ENCODE results near the gene DLGAP4. TPM values are rescaled to one million over a fixed set of nuclear protein-coding genes. Genes with fewer than 3 reads are reported as not detected.
A peak's percentile ranks its signal among the peaks of the same experiment; 100 is the strongest.

Gene DLGAP4
- total and polyA plus RNA-seq, 2 of the 13 experiments (the other 11 are each of a cell fraction or from before 2014, with no cell fraction given): 15.2 to 26.7 TPM

DNA sequence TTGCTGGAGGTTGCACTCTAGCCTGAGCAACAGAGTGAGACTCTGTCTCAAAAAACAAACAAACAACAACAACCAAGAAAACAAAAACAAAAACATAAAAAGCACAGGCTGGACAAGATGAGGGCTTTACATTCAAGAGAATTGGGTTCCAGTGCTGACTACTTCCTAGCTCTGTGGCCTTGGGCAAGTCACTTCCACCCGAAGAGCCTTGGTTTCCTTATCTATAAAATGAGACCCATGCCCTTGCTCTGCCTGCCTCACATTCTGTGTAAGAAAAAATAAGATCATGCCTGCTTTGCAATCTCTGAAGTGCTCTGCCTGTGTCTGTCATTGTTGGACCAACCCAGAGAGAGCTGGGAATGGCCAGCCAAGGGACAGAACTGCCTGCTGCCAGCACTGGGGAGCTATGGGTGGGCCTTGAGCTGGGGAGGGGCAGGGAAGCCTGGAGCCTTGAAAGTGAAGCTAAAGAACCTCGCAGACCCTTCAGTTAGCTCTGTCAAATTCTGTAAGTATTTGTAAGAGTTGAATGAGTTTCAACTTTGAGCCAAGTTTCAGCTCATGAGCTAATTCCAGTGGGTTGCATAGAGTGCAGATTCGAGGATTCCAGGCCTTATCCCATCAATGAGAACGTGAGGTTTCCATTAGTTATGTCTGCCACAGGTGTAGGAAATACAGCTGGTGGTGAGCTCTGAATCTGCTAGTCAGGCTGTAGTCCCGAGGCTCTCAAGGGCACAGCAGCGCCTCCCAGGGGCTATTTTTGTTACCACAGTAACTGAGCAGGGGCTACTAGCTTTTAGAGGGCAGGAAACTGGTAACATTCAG lies 93.2 kb downstream of the DLGAP4 start (continued):
- no peak for TF ChIP-seq ZHX1 (CRISPR knock-in tag; IDR thresholded peaks at IDR 0.05; ENCODE audit: low read depth)
- no peak for TF ChIP-seq IKZF1 (IDR thresholded peaks at IDR 0.05)
- TF ChIP-seq SMAD1 (CRISPR knock-in tag; IDR thresholded peaks at IDR 0.05; ENCODE audit: borderline replicate concordance, low read depth): no peak
- no peak for TF ChIP-seq ZNF513 (CRISPR knock-in tag; conservative IDR thresholded peaks at IDR 0.05)
- TF ChIP-seq MEIS1 (CRISPR knock-in tag; IDR thresholded peaks at IDR 0.05; ENCODE audit: borderline replicate concordance): no peak
- peak; percentile 69; the same call in 1 of the 2 replicates for TF ChIP-seq ZNF205 (CRISPR knock-in tag; IDR thresholded peaks at IDR 0.05)
- TF ChIP-seq, protein P1, sequence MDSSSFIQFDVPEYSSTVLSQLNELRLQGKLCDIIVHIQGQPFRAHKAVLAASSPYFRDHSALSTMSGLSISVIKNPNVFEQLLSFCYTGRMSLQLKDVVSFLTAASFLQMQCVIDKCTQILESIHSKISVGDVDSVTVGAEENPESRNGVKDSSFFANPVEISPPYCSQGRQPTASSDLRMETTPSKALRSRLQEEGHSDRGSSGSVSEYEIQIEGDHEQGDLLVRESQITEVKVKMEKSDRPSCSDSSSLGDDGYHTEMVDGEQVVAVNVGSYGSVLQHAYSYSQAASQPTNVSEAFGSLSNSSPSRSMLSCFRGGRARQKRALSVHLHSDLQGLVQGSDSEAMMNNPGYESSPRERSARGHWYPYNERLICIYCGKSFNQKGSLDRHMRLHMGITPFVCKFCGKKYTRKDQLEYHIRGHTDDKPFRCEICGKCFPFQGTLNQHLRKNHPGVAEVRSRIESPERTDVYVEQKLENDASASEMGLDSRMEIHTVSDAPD (CRISPR knock-in tag; IDR thresholded peaks at IDR 0.05): no peak
- no peak for TF ChIP-seq PHB2 (IDR thresholded peaks at IDR 0.05; ENCODE audit: partially characterized antibody)
- TF ChIP-seq, protein P2, sequence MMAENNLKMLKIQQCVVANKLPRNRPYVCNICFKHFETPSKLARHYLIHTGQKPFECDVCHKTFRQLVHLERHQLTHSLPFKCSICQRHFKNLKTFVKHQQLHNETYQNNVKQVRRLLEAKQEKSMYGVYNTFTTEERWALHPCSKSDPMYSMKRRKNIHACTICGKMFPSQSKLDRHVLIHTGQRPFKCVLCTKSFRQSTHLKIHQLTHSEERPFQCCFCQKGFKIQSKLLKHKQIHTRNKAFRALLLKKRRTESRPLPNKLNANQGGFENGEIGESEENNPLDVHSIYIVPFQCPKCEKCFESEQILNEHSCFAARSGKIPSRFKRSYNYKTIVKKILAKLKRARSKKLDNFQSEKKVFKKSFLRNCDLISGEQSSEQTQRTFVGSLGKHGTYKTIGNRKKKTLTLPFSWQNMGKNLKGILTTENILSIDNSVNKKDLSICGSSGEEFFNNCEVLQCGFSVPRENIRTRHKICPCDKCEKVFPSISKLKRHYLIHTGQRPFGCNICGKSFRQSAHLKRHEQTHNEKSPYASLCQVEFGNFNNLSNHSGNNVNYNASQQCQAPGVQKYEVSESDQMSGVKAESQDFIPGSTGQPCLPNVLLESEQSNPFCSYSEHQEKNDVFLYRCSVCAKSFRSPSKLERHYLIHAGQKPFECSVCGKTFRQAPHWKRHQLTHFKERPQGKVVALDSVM (CRISPR knock-in tag; IDR thresholded peaks at IDR 0.05): no peak
- TF ChIP-seq, protein P3, sequence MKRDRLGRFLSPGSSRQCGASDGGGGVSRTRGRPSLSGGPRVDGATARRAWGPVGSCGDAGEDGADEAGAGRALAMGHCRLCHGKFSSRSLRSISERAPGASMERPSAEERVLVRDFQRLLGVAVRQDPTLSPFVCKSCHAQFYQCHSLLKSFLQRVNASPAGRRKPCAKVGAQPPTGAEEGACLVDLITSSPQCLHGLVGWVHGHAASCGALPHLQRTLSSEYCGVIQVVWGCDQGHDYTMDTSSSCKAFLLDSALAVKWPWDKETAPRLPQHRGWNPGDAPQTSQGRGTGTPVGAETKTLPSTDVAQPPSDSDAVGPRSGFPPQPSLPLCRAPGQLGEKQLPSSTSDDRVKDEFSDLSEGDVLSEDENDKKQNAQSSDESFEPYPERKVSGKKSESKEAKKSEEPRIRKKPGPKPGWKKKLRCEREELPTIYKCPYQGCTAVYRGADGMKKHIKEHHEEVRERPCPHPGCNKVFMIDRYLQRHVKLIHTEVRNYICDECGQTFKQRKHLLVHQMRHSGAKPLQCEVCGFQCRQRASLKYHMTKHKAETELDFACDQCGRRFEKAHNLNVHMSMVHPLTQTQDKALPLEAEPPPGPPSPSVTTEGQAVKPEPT (CRISPR knock-in tag; IDR thresholded peaks at IDR 0.05; ENCODE audit: low read depth): no peak
- TF ChIP-seq TBP (CRISPR knock-in tag; IDR thresholded peaks at IDR 0.05): no peak
- no peak for TF ChIP-seq NCOA1 (CRISPR knock-in tag; IDR thresholded peaks at IDR 0.05)

Data from HepG2 (cell line).